ENCODE data around the gene ELMO2.

Gene ELMO2

GRCh38 chr20:46423342-46423741 lies 16.9 kb upstream of the ELMO2 start:
- ChIA-PET POLR2A (ENCODE audit: low non-redundant PET) (interaction anchor here (0.6 kb wide), 1 partner anchor 46 kb away, joined by 4 read pairs; no protein-coding TSS in a partner anchor), CTCF (interaction anchor here (0.6 to 1.5 kb wide), 3 partner anchors 11 to 460 kb away, joined by 3 to 5 read pairs (median 4); no protein-coding TSS in a partner anchor)
- no peak for DNase-seq (ENCODE audit: low spot score)
- TF ChIP-seq CTCF (conservative IDR thresholded peaks at IDR 0.05; ENCODE audit: low read depth), result no peak
- H3K27ac ChIP-seq, result no peak overlapping the region

- no peak for TF ChIP-seq CTCF (conservative IDR thresholded peaks at IDR 0.05; ENCODE audit: low read depth)
- DNase-seq (ENCODE audit: low spot score), result no peak
- ChIA-PET POLR2A (ENCODE audit: low non-redundant PET) (no interaction called here), CTCF (interaction anchor here (0.6 kb wide), 1 partner anchor 496 kb away, joined by 3 read pairs; no protein-coding TSS in a partner anchor)
- H3K27ac ChIP-seq, result no peak overlapping the region
Observed at GRCh38 chr20:46420878-46421277, 14.5 kb upstream of the ELMO2 start.

DNA sequence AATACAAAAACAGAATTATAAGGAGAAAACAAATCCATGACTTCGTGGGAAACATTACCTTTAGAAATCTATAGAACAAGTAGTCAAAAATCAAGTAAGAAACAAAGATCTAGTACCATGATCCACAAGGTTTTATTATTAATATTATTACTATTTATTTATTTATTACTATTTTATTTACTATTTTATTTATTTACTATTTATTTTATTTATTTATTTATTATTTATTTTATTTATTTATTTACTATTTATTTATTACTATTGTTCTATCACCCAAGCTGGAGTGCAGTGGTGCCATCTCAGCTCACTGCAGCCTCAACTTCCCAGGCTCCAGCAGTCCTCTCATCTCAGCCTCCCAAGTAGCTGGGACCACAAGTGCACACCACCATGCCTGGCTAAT lies 13.5 kb upstream of the ELMO2 start:
- no peak overlapping the region for H3K27ac ChIP-seq
- DNase-seq (ENCODE audit: low spot score), result no peak
- no peak for TF ChIP-seq CTCF (conservative IDR thresholded peaks at IDR 0.05; ENCODE audit: low read depth)
- CTCF ChIA-PET, result interaction anchor here (0.7 kb wide), 1 partner anchor 255 kb away, joined by 3 read pairs; no protein-coding TSS in a partner anchor
- POLR2A ChIA-PET (ENCODE audit: low non-redundant PET), result no interaction called here

GRCh38 chr20:46416839-46417238 lies 10.4 kb upstream of the ELMO2 start:
- no peak overlapping the region for H3K27ac ChIP-seq
- no peak for TF ChIP-seq CTCF (conservative IDR thresholded peaks at IDR 0.05; ENCODE audit: low read depth)
- ChIA-PET CTCF (no interaction called here), POLR2A (ENCODE audit: low non-redundant PET) (no interaction called here)
- DNase-seq (ENCODE audit: low spot score), result no peak

- ChIA-PET POLR2A (ENCODE audit: low non-redundant PET) (no interaction called here), CTCF (no interaction called here)
- no peak for DNase-seq (ENCODE audit: low spot score)
- no peak for TF ChIP-seq CTCF (conservative IDR thresholded peaks at IDR 0.05; ENCODE audit: low read depth)
- H3K27ac ChIP-seq, result no peak overlapping the region
Observed at GRCh38 chr20:46416421-46416820, 10.0 kb upstream of the ELMO2 start.

- CTCF ChIA-PET, result no interaction called here
Observed at GRCh38 chr20:46415773-46416172, 9.4 kb upstream of the ELMO2 start.

More at GRCh38 chr20:46415773-46416172, 9.4 kb upstream of the ELMO2 start:
- no peak overlapping the region for H3K27ac ChIP-seq
- no peak for TF ChIP-seq CTCF (conservative IDR thresholded peaks at IDR 0.05; ENCODE audit: low read depth)
- POLR2A ChIA-PET (ENCODE audit: low non-redundant PET), result no interaction called here
- DNase-seq (ENCODE audit: low spot score), result no peak

Measured in RWPE1 (cell line).